ENCODE measurements around the gene BSN. TPM values are rescaled to one million over a fixed set of nuclear protein-coding genes. Genes with fewer than 3 reads are reported as not detected.

Gene BSN
- total RNA-seq, 1 experiment from 2014 or later, result 0.87 TPM

- in situ Hi-C loops (cut with HindIII; ENCODE audit: low pct_unique_long_range_greater_than_20kb, low sequenced_read_pairs) (no loop called here), intact Hi-C loops (cut with micrococcal nuclease; ENCODE audit: unreplicated experiment) (no loop called here)
- DNase-seq (ENCODE audit: low read depth, low spot score), result no peak
- Histone ChIP-seq H3K4me1 (ENCODE audit: control insufficient read depth, insufficient read depth, low read length) (no peaks in the 10 kb centered on the region), H3K27me3 (ENCODE audit: control insufficient read depth, insufficient read depth, low read length) (no peaks in the 10 kb centered on the region), H3K27ac (ENCODE audit: low read length) (no peak overlapping the region), H3K36me3 (ENCODE audit: control insufficient read depth, insufficient read depth, low read length) (no peaks in the 10 kb centered on the region), H3K4me3 (ENCODE audit: low read depth in 2 of 2, low read length in 2 of 2) (no peak overlapping the region), H3K9me3 (ENCODE audit: control insufficient read depth, insufficient read depth, low read depth, low read length) (no peaks in the 10 kb centered on the region)
- no TSS peak for BruUV-seq (replicated peaks)
- no peak for ATAC-seq
- POLR2A ChIA-PET, result no interaction called here
- TF ChIP-seq REST (IDR thresholded peaks at IDR 0.05; ENCODE audit: insufficient read depth in 1 of 2, low read depth in 2 of 2, low read length in 1 of 2) (no peak), SIN3A (IDR thresholded peaks at IDR 0.05; ENCODE audit: borderline replicate concordance, insufficient read depth, low read depth, low read length) (no peak)
- CTCF ChIA-PET, result no interaction called here
Measured at GRCh38 chr3:49647741-49648140, 93.5 kb downstream of the BSN start.

- no peaks in the 10 kb centered on the region for H3K27me3 ChIP-seq (ENCODE audit: control insufficient read depth, insufficient read depth, low read length)
- no TSS peak for BruUV-seq (replicated peaks)
- no peaks in the 10 kb centered on the region for H3K4me1 ChIP-seq (ENCODE audit: control insufficient read depth, insufficient read depth, low read length)
- intact Hi-C loops (cut with micrococcal nuclease; ENCODE audit: unreplicated experiment), result no loop called here
- DNase-seq (ENCODE audit: low read depth, low spot score) (no peak), ATAC-seq (no peak)
- no peaks in the 10 kb centered on the region for H3K9me3 ChIP-seq (ENCODE audit: control insufficient read depth, insufficient read depth, low read depth, low read length)
- in situ Hi-C loops (cut with HindIII; ENCODE audit: low pct_unique_long_range_greater_than_20kb, low sequenced_read_pairs), result no loop called here
- POLR2A ChIA-PET, result no interaction called here
- no peak overlapping the region for H3K27ac ChIP-seq (ENCODE audit: low read length)
- H3K4me3 ChIP-seq (ENCODE audit: low read depth in 2 of 2, low read length in 2 of 2), result no peak overlapping the region
- TF ChIP-seq SIN3A (IDR thresholded peaks at IDR 0.05; ENCODE audit: borderline replicate concordance, insufficient read depth, low read depth, low read length) (no peak), REST (IDR thresholded peaks at IDR 0.05; ENCODE audit: insufficient read depth in 1 of 2, low read depth in 2 of 2, low read length in 1 of 2) (no peak), CTCF (IDR thresholded peaks at IDR 0.05) (no peak), TCF7L2 (IDR thresholded peaks at IDR 0.05; ENCODE audit: low read depth, low read length) (no peak)
- H3K36me3 ChIP-seq (ENCODE audit: control insufficient read depth, insufficient read depth, low read length), result no peaks in the 10 kb centered on the region
- CTCF ChIA-PET, result no interaction called here
Measured at GRCh38 chr3:49648354-49649019, 94.2 kb downstream of the BSN start.
